HG03469 (cell line): ENCODE results near the gene MEGF8.

ENCODE experiments used
- ATAC-seq: cut with Tn5 transposase; IDR thresholded peaks from one replicate; pipeline ENCODE4 v1.9.1; 2021; ENCODE audit warnings: mild to moderate bottlenecking, moderate library complexity, moderate number of reproducible peaks; ENCODE audit not compliant: unreplicated experiment

Gene MEGF8

GRCh38 chr19:42306646-42307045 is 18.8 kb upstream of the MEGF8 start:
- ATAC-seq = no peak

- ATAC-seq = no peak
These were observed 15.7 kb upstream of the MEGF8 start for GRCh38 chr19:42309686-42310085.

- no peak for ATAC-seq
These were observed 13.8 kb upstream of the MEGF8 start for GRCh38 chr19:42311657-42312056.

- no peak for ATAC-seq
These were observed 13.1 kb upstream of the MEGF8 start for GRCh38 chr19:42312370-42312769.

GRCh38 chr19:42313096-42313839 is 12.2 kb upstream of the MEGF8 start, which contains the start of gene TMEM145:
Gene TMEM145 (plus strand): TSS chr19:42313309. CDS start chr19:42313377, 68 bp downstream.
- ATAC-seq = no peak

- ATAC-seq = no peak
These were observed 11.3 kb upstream of the MEGF8 start for GRCh38 chr19:42313840-42314755.

- ATAC-seq = no peak
These were observed 10.4 kb upstream of the MEGF8 start for GRCh38 chr19:42315024-42315423.

GRCh38 chr19:42316223-42317211 is 8.9 kb upstream of the MEGF8 start:
- ATAC-seq = no peak

GRCh38 chr19:42317535-42317934 is 7.9 kb upstream of the MEGF8 start:
- ATAC-seq = no peak

GRCh38 chr19:42322305-42322704 is 3.1 kb upstream of the MEGF8 start:
- ATAC-seq = no peak

GRCh38 chr19:42323473-42323851 is 2.0 kb upstream of the MEGF8 start:
- no peak for ATAC-seq

- no peak for ATAC-seq
These were observed 1.4 kb upstream of the MEGF8 start for GRCh38 chr19:42323852-42324654.

GRCh38 chr19:42324655-42325307 is 654 bp upstream of the MEGF8 start:
- no peak for ATAC-seq

GRCh38 chr19:42325896-42326771 is 699 bp downstream of the MEGF8 start:
- ATAC-seq = peak; percentile 8

GRCh38 chr19:42326969-42327368 is 1.5 kb downstream of the MEGF8 start:
- no peak for ATAC-seq

GRCh38 chr19:42327381-42327780 is 1.9 kb downstream of the MEGF8 start:
- no peak for ATAC-seq

GRCh38 chr19:42328106-42328505 is 2.7 kb downstream of the MEGF8 start:
- no peak for ATAC-seq

GRCh38 chr19:42328854-42329253 is 3.4 kb downstream of the MEGF8 start:
- ATAC-seq = no peak
